Measurements from ENCODE around the gene CACNG4. TPM values are rescaled to one million over a fixed set of nuclear protein-coding genes. Genes with fewer than 3 reads are reported as not detected.

The CACNG4 gene
- total RNA-seq, 1 experiment from 2014 or later: 6.3 TPM

DNA sequence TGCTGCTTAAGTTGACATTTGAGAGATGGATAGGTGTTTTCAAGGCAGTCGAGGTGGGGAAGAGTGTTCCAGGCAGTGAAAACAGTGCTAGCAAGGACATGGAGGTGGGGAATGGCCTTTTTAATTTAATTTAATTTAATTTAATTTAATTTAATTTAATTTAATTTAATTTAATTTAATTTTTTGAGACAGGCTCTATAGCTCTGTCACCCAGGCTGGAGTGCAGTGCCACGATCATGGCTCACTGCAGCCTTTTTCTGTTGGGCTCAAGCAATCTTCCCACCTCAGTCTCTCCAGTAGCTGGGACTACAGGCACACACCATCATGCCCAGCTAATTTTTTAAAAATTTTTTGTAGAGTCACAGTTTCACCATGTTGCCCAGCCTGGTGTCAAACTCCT is 32.2 kb upstream of the CACNG4 start:
- no peak overlapping the region for H4K5ac ChIP-seq (ENCODE audit: insufficient read length, low read depth, low read length)
- H3K27me3 Mint-ChIP-seq (ENCODE audit: low read depth): peaks cover 8% of the 10 kb centered on the region
- TF ChIP-seq, protein P1, sequence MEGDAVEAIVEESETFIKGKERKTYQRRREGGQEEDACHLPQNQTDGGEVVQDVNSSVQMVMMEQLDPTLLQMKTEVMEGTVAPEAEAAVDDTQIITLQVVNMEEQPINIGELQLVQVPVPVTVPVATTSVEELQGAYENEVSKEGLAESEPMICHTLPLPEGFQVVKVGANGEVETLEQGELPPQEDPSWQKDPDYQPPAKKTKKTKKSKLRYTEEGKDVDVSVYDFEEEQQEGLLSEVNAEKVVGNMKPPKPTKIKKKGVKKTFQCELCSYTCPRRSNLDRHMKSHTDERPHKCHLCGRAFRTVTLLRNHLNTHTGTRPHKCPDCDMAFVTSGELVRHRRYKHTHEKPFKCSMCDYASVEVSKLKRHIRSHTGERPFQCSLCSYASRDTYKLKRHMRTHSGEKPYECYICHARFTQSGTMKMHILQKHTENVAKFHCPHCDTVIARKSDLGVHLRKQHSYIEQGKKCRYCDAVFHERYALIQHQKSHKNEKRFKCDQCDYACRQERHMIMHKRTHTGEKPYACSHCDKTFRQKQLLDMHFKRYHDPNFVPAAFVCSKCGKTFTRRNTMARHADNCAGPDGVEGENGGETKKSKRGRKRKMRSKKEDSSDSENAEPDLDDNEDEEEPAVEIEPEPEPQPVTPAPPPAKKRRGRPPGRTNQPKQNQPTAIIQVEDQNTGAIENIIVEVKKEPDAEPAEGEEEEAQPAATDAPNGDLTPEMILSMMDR (conservative IDR thresholded peaks at IDR 0.05): no peak

More for the DNA sequence above, 32.2 kb upstream of the CACNG4 start:
- Histone ChIP-seq H3K18ac (ENCODE audit: insufficient read length, low read depth, low read length) (no peak overlapping the region), H2AFZ (ENCODE audit: low read length) (no peak overlapping the region), H4K8ac (replicated peaks; ENCODE audit: insufficient read length, low read depth, low read length) (no peak overlapping the region), H3K27me3 (ENCODE audit: insufficient read depth, low read length) (no peaks in the 10 kb centered on the region), H4K20me1 (ENCODE audit: control insufficient read depth, insufficient read depth, insufficient read length) (no peaks in the 10 kb centered on the region), H3K56ac (ENCODE audit: insufficient read length, low read depth, low read length) (no peak overlapping the region), H3T11ph (ENCODE audit: low read length) (no peak overlapping the region), H3K23ac (ENCODE audit: insufficient read length, low read depth, low read length) (no peak overlapping the region), H3K4me1 (ENCODE audit: insufficient read depth, low read length) (no peaks in the 10 kb centered on the region), H4K91ac (ENCODE audit: insufficient read length, low read depth, low read length) (no peak overlapping the region), H2BK12ac (ENCODE audit: insufficient read length, low read depth, low read length) (no peak overlapping the region), H3K9me3 (ENCODE audit: control insufficient read depth, low read depth, low read length) (no peaks in the 10 kb centered on the region), H2AK5ac (ENCODE audit: insufficient read length, low read length) (no peak overlapping the region), H2BK20ac (ENCODE audit: low read depth, low read length, poor library complexity, severe bottlenecking) (no peak overlapping the region), H3K79me2 (ENCODE audit: insufficient read depth, low read length) (no peaks in the 10 kb centered on the region), H3K4me2 (ENCODE audit: insufficient read depth, insufficient read length, low read length) (no peak overlapping the region), H3K14ac (ENCODE audit: insufficient read depth, low read length) (no peak overlapping the region), H2BK15ac (ENCODE audit: low read depth, low read length) (no peak overlapping the region), H3K4ac (ENCODE audit: low read depth, low read length) (no peak overlapping the region), H3K27ac (ENCODE audit: insufficient read length, low read depth, low read length) (no peak overlapping the region), H3K23me2 (ENCODE audit: insufficient read length, low read depth, low read length, poor library complexity, severe bottlenecking) (no peaks in the 10 kb centered on the region), H2BK5ac (ENCODE audit: insufficient read length, low read length) (no peak overlapping the region), H3K79me1 (ENCODE audit: insufficient read depth, low read depth, low read length, poor library complexity, severe bottlenecking) (no peaks in the 10 kb centered on the region), H3K9ac (ENCODE audit: extremely low read depth, insufficient read length, low read length) (no peak overlapping the region), H2BK120ac (ENCODE audit: low read depth, low read length, poor library complexity, severe bottlenecking) (no peak overlapping the region)
- peaks cover 0 to 7% (median 5%) of the 10 kb centered on the region in 3 experiments; a peak in 5 of 7 replicates for H3K36me3 Mint-ChIP-seq (ENCODE audit: insufficient read depth in 1 of 3, low read depth in 3 of 3)
- H3K4me1 Mint-ChIP-seq: no peaks in the 10 kb centered on the region
- H3K4me3 Mint-ChIP-seq: no peak overlapping the region
- no peak for DNase-seq
- peaks cover 19 to 27% of the 10 kb centered on the region in 2 experiments for H3K9me3 Mint-ChIP-seq
- no peak overlapping the region for H3K27ac Mint-ChIP-seq
- WGBS (ENCODE audit: extremely low coverage, insufficient read length, low lambda C conversion rate): no CpG with 5 or more reads among the region's 2 CpGs

Measured in H9 (cell line).